HepG2 (cell line): ENCODE data around the gene KDR. TPM values are rescaled to one million over a fixed set of nuclear protein-coding genes. Genes with fewer than 3 reads are reported as not detected.

Experiments
- ATAC-seq: fragments of 200-7000 bp; cut with Tn5 transposase; 3 replicates; pipeline ENCODE4 v1.9.1; 2020; ENCODE audit warnings: mild to moderate bottlenecking, moderate library complexity
- BruUV-seq: library from RNA; stranded (reverse); fragments of 400-500 nt; replicated peaks from 2 replicates; lab custom pipeline; 2021; lab: Mats Ljungman, UMichigan
- CTCF ChIA-PET: fragments of 300-600 bp; formaldehyde crosslinking; extraction: SDS; loops from one replicate; lab custom pipeline; 2021; ENCODE audit warnings: low total read pairs, inconsistent platforms, low intra/inter-chr PET ratio; lab: Yijun Ruan, JAX
- POLR2A ChIA-PET: fragments of 350-600 bp; sonication (Branson Sonifier 250); formaldehyde crosslinking; loops from one replicate; lab custom pipeline; 2020; ENCODE audit warnings: antibody characterized with exemption, inconsistent platforms; lab: Yijun Ruan, JAX
- DNase-seq: peaks from one replicate; pipeline ENCODE4 v3.0.0-alpha.2; 2015; ENCODE audit warnings: low spot score
- FAIRE-seq: peaks from 3 replicates; lab custom pipeline; 2011; peaks lifted over from hg19 to GRCh38; lab: Jason Lieb, UNC
- H2AFZ ChIP-seq: one replicate; pipeline ENCODE4 v1.6.1; 2011; ENCODE audit warnings: low read length, inconsistent platforms
- H3K27ac ChIP-seq: fragments of 300-600 bp; 3 replicates; pipeline ENCODE4 v1.8.0; 2011; ENCODE audit warnings: mixed run types, mild to moderate bottlenecking, mixed read lengths, low read length, inconsistent platforms; ENCODE audit not compliant: insufficient read depth; ENCODE audit errors: extremely low read length
- H3K27me3 ChIP-seq, 2 experiments: fragments of 200-600 bp in 1 of 2; 2 replicates in 1 of 2; 3 replicates in 1 of 2; pipeline versions ENCODE4 v1.6.0 to v1.8.0; 2011; ENCODE audit warnings: low read length in 2 of 2, mild to moderate bottlenecking in 2 of 2, moderate library complexity in 2 of 2, inconsistent platforms in 1 of 2; ENCODE audit not compliant: insufficient read depth in 2 of 2, control insufficient read depth in 1 of 2
- H3K36me3 ChIP-seq, 2 experiments: fragments of 200-600 bp in 1 of 2; replicated peaks in 1 of 2; 2 replicates in 1 of 2; 3 replicates in 1 of 2; pipeline versions ENCODE4 v1.5.1 to v1.8.0; 2011; ENCODE audit warnings: low read length in 2 of 2, inconsistent platforms in 1 of 2; ENCODE audit not compliant: insufficient read depth in 2 of 2, control insufficient read depth in 1 of 2
- H3K4me1 ChIP-seq: 2 replicates; pipeline ENCODE4 v1.5.1; 2012; ENCODE audit warnings: low read length, inconsistent platforms; ENCODE audit not compliant: insufficient read depth
- H3K4me2 ChIP-seq: 2 replicates; pipeline ENCODE4 v1.6.0; 2011; ENCODE audit warnings: low read depth, low read length, inconsistent platforms
- H3K4me3 ChIP-seq, 3 experiments: fragments of 200-600 bp in 1 of 3; sonication (generic), shearing (Covaris generic) in 1 of 3; replicated peaks in 1 of 3; 2 replicates each; pipeline ENCODE4 v1.5.1; 2011 to 2016; ENCODE audit warnings: low read length in 3 of 3, inconsistent platforms in 2 of 3, low read depth in 2 of 3, mild to moderate bottlenecking in 2 of 3, control low read depth in 1 of 3, mixed read lengths in 1 of 3; ENCODE audit not compliant: insufficient read depth in 1 of 3
- H3K79me2 ChIP-seq: one replicate; pipeline ENCODE4 v1.6.1; 2011; ENCODE audit warnings: low read length, inconsistent platforms; ENCODE audit not compliant: insufficient read depth
- H3K9ac ChIP-seq: 2 replicates; pipeline ENCODE4 v1.6.0; 2011; ENCODE audit warnings: mild to moderate bottlenecking, low read depth, low read length, inconsistent platforms; ENCODE audit not compliant: insufficient read depth
- H3K9me3 ChIP-seq: 2 replicates; pipeline ENCODE4 v1.5.1; 2012; ENCODE audit warnings: mild to moderate bottlenecking, low read length
- H4K20me1 ChIP-seq: 2 replicates; pipeline ENCODE4 v1.6.0; 2011; ENCODE audit warnings: inconsistent platforms, mild to moderate bottlenecking, low read length, moderate library complexity; ENCODE audit not compliant: insufficient read depth
- ELF4 ChIP-seq: sonication (generic); formaldehyde crosslinking; IDR thresholded peaks from 2 replicates; pipeline ENCODE4 v1.5.0; 2020; ENCODE audit warnings: missing genetic modification reagents, mild to moderate bottlenecking, moderate library complexity, borderline replicate concordance
- KLF16 ChIP-seq, 2 experiments: sonication (generic) in 1 of 2; formaldehyde crosslinking in 1 of 2; IDR thresholded peaks; 2 replicates each; pipeline versions ENCODE4 v1.6.1 to v1.8.0; 2016 to 2023; ENCODE audit warnings: missing genetic modification reagents in 2 of 2, missing compliant biosample characterization in 1 of 2
- KMT2B ChIP-seq: IDR thresholded peaks from 2 replicates; pipeline ENCODE4 v1.6.1; 2016; ENCODE audit warnings: missing genetic modification reagents, missing compliant biosample characterization
- NRL ChIP-seq: sonication (generic); formaldehyde crosslinking; IDR thresholded peaks from 2 replicates; pipeline ENCODE4 v1.5.0; 2020; ENCODE audit warnings: missing genetic modification reagents, mild to moderate bottlenecking, moderate library complexity, borderline replicate concordance
- SATB2 ChIP-seq: sonication (generic); formaldehyde crosslinking; IDR thresholded peaks from 2 replicates; pipeline ENCODE4 v1.5.0; 2020; ENCODE audit warnings: missing genetic modification reagents
- SMARCC2 ChIP-seq: fragments of 450-650 bp; IDR thresholded peaks from 2 replicates; pipeline ENCODE4 v1.6.1; 2017; ENCODE audit warnings: antibody characterized with exemption, mild to moderate bottlenecking
- TBP ChIP-seq: sonication (generic); formaldehyde crosslinking; IDR thresholded peaks from 2 replicates; pipeline ENCODE4 v1.5.0; 2020; ENCODE audit warnings: missing genetic modification reagents
- ZNF124 ChIP-seq: sonication (generic); formaldehyde crosslinking; IDR thresholded peaks from 2 replicates; pipeline ENCODE4 v1.4.0; 2020; ENCODE audit warnings: missing genetic modification reagents
- ZNF382 ChIP-seq: sonication (generic); formaldehyde crosslinking; IDR thresholded peaks from 2 replicates; pipeline ENCODE4 v1.5.0; 2020; ENCODE audit warnings: missing genetic modification reagents, mild to moderate bottlenecking, borderline replicate concordance
- WGBS: methylation state at CpG from one replicate; pipeline ENCODE4 v1.1.6; 2017; ENCODE audit warnings: low lambda C conversion rate; 5-methylcytosine and 5-hydroxymethylcytosine counted together
- in situ Hi-C: cut with HindIII; loops from 2 replicates; pipeline ENCODE4 v1.10.0; 2017; ENCODE audit warnings: low pct_unique_long_range_greater_than_20kb; ENCODE audit not compliant: extremely low pct_ligation_motif_present
- intact Hi-C: fragments of 100-400 bp; cut with micrococcal nuclease; formaldehyde crosslinking; loops from one replicate; pipeline ENCODE4 v1.10.0; 2022; ENCODE audit not compliant: unreplicated experiment
- polyA plus RNA-seq, 8 experiments: library from polyadenylated mRNA; depleted of rRNA in 3 of 8; stranded (reverse) in 7 of 8; unstranded in 1 of 8; fragments of >200 nt; fragmentation: Illumina TruSeq in 4 of 8; extraction: Trizol in 4 of 8; gene quantifications; 2 replicates each; pipeline versions ENCODE4 v1.2.1 to v1.2.3, GENCODE V29; 2011 to 2016; ENCODE audit warnings: low read depth in 4 of 8, missing spikeins in 1 of 8, mixed read lengths in 1 of 8; ENCODE audit not compliant: insufficient read depth in 1 of 8
- total RNA-seq, 5 experiments: library from RNA; depleted of rRNA; stranded (reverse); fragments of >200 nt; fragmentation: Illumina TruSeq; extraction: Trizol; gene quantifications; 2 replicates each; pipeline ENCODE4 v1.2.3, GENCODE V29; 2016; ENCODE audit warnings: low read depth in 1 of 5
- TF ChIP-seq, protein P1 (sequence below): fragments of 450-650 bp; IDR thresholded peaks from 2 replicates; pipeline ENCODE4 v1.6.1; 2016
- TF ChIP-seq, protein P2 (sequence below): IDR thresholded peaks from 2 replicates; pipeline ENCODE4 v1.4.0; 2020; ENCODE audit warnings: mild to moderate bottlenecking, missing genetic modification reagents
- TF ChIP-seq, protein P3 (sequence below): sonication (generic); formaldehyde crosslinking; IDR thresholded peaks from 2 replicates; pipeline ENCODE4 v1.8.1; 2023; ENCODE audit warnings: mild to moderate bottlenecking, missing genetic modification reagents, borderline replicate concordance
- TF ChIP-seq, protein P4 (sequence below): sonication (generic); formaldehyde crosslinking; IDR thresholded peaks from 2 replicates; pipeline ENCODE4 v1.9.0; 2021; ENCODE audit warnings: missing genetic modification reagents, borderline replicate concordance

Gene KDR
- total and polyA plus RNA-seq, 2 of the 13 experiments (the other 11 are each of a cell fraction or from before 2014, with no cell fraction given), result not detected

DNA sequence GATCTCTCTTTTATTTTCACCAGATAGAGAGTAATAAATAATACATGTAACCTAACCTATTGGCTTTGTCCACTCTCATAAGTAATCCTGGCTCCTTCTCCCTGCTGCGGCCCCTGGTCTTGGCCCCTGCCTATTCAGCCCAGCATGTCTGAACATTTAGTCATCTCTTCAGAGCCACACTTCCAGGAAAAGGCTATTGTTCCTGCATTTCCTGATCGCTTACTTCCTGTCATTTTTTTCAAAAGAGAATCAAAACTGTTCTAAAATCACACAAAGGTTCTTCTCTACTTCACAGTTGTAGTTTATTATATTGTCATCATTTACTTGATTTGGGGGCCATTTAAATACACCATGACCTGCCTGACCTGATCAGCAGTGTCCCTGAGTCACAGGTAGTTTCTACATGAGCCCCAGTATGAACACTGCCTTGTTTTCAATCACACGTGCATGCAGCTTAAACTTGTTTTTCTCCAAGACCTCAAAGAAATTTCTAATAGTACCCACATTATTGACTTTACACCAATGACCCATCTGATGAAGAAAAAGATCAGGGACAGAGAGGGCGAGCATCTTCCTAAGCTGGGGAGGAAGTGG, 47.4 kb upstream of the KDR start:
- FAIRE-seq (no peak), DNase-seq (no peak), ATAC-seq (no peak)
- TF ChIP-seq SATB2 (CRISPR knock-in tag), result no peak
- TF ChIP-seq, protein P1, sequence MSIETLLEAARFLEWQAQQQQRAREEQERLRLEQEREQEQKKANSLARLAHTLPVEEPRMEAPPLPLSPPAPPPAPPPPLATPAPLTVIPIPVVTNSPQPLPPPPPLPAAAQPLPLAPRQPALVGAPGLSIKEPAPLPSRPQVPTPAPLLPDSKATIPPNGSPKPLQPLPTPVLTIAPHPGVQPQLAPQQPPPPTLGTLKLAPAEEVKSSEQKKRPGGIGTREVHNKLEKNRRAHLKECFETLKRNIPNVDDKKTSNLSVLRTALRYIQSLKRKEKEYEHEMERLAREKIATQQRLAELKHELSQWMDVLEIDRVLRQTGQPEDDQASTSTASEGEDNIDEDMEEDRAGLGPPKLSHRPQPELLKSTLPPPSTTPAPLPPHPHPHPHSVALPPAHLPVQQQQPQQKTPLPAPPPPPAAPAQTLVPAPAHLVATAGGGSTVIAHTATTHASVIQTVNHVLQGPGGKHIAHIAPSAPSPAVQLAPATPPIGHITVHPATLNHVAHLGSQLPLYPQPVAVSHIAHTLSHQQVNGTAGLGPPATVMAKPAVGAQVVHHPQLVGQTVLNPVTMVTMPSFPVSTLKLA, result no peak
- TF ChIP-seq SMARCC2, result no peak
- TF ChIP-seq, protein P2, sequence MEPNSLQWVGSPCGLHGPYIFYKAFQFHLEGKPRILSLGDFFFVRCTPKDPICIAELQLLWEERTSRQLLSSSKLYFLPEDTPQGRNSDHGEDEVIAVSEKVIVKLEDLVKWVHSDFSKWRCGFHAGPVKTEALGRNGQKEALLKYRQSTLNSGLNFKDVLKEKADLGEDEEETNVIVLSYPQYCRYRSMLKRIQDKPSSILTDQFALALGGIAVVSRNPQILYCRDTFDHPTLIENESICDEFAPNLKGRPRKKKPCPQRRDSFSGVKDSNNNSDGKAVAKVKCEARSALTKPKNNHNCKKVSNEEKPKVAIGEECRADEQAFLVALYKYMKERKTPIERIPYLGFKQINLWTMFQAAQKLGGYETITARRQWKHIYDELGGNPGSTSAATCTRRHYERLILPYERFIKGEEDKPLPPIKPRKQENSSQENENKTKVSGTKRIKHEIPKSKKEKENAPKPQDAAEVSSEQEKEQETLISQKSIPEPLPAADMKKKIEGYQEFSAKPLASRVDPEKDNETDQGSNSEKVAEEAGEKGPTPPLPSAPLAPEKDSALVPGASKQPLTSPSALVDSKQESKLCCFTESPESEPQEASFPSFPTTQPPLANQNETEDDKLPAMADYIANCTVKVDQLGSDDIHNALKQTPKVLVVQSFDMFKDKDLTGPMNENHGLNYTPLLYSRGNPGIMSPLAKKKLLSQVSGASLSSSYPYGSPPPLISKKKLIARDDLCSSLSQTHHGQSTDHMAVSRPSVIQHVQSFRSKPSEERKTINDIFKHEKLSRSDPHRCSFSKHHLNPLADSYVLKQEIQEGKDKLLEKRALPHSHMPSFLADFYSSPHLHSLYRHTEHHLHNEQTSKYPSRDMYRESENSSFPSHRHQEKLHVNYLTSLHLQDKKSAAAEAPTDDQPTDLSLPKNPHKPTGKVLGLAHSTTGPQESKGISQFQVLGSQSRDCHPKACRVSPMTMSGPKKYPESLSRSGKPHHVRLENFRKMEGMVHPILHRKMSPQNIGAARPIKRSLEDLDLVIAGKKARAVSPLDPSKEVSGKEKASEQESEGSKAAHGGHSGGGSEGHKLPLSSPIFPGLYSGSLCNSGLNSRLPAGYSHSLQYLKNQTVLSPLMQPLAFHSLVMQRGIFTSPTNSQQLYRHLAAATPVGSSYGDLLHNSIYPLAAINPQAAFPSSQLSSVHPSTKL (CRISPR knock-in tag), result no peak
- TF ChIP-seq NRL (CRISPR knock-in tag), result no peak
- TF ChIP-seq, protein P3, sequence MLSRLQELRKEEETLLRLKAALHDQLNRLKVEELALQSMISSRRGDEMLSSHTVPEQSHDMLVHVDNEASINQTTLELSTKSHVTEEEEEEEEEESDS (CRISPR knock-in tag), result no peak
- no peak for TF ChIP-seq ZNF124
- TF ChIP-seq KLF16 (CRISPR knock-in tag; IDR thresholded peaks at IDR 0.05), result no peak
- no peak for TF ChIP-seq ELF4 (CRISPR knock-in tag)
- TF ChIP-seq, protein P4, sequence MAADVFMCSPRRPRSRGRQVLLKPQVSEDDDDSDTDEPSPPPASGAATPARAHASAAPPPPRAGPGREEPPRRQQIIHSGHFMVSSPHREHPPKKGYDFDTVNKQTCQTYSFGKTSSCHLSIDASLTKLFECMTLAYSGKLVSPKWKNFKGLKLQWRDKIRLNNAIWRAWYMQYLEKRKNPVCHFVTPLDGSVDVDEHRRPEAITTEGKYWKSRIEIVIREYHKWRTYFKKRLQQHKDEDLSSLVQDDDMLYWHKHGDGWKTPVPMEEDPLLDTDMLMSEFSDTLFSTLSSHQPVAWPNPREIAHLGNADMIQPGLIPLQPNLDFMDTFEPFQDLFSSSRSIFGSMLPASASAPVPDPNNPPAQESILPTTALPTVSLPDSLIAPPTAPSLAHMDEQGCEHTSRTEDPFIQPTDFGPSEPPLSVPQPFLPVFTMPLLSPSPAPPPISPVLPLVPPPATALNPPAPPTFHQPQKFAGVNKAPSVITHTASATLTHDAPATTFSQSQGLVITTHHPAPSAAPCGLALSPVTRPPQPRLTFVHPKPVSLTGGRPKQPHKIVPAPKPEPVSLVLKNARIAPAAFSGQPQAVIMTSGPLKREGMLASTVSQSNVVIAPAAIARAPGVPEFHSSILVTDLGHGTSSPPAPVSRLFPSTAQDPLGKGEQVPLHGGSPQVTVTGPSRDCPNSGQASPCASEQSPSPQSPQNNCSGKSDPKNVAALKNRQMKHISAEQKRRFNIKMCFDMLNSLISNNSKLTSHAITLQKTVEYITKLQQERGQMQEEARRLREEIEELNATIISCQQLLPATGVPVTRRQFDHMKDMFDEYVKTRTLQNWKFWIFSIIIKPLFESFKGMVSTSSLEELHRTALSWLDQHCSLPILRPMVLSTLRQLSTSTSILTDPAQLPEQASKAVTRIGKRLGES, result no peak
- TF ChIP-seq KMT2B (CRISPR knock-in tag), result no peak
- no peak for TF ChIP-seq TBP (CRISPR knock-in tag)
- TF ChIP-seq ZNF382 (CRISPR knock-in tag), result no peak
- in situ Hi-C loops, result no loop called here
- intact Hi-C loops, result no loop called here
- no peaks in the 10 kb centered on the region for H3K27me3 ChIP-seq
- H2AFZ ChIP-seq, result no peak overlapping the region
- H3K79me2 ChIP-seq, result no peaks in the 10 kb centered on the region
- no peaks in the 10 kb centered on the region for H3K36me3 ChIP-seq
- H3K27ac ChIP-seq, result no peak overlapping the region
- under 1% methylated on average over 4 of the region's 4 CpGs for WGBS
- POLR2A ChIA-PET, result no interaction called here
- H3K4me2 ChIP-seq, result no peak overlapping the region
- no peak overlapping the region for H3K4me3 ChIP-seq
- no peaks in the 10 kb centered on the region for H4K20me1 ChIP-seq
- no TSS peak for BruUV-seq
- H3K4me1 ChIP-seq, result no peaks in the 10 kb centered on the region
- no peak overlapping the region for H3K9ac ChIP-seq
- H3K9me3 ChIP-seq, result no peaks in the 10 kb centered on the region
- CTCF ChIA-PET, result no interaction called here
